SK-N-SH (cell line): ENCODE results near the gene ACP4.

Experiments
- CTCF ChIP-seq: fragments of 200-600 bp; sonication (generic); IDR thresholded peaks from 2 replicates; pipeline ENCODE4 v1.6.1; 2017; ENCODE audit warnings: antibody characterized with exemption, mild to moderate bottlenecking, moderate library complexity
- EZH2phosphoT487 ChIP-seq: fragments of 200-600 bp; sonication (generic); IDR thresholded peaks from 2 replicates; pipeline ENCODE4 v1.6.1; 2017; ENCODE audit warnings: low read depth, mixed run types, mild to moderate bottlenecking, antibody characterized with exemption, moderate library complexity, borderline replicate concordance
- GABPA ChIP-seq: IDR thresholded peaks from 2 replicates; pipeline ENCODE4 v1.4.0; 2012; ENCODE audit warnings: low read depth, mild to moderate bottlenecking
- JUND ChIP-seq: IDR thresholded peaks from 2 replicates; pipeline ENCODE4 v1.4.0; 2012
- NRF1 ChIP-seq: IDR thresholded peaks from 2 replicates; pipeline ENCODE4 v1.6.1; 2012; ENCODE audit warnings: low read depth, mild to moderate bottlenecking, low read length
- POLR2AphosphoS5 ChIP-seq: IDR thresholded peaks from 2 replicates; pipeline ENCODE4 v1.6.1; 2012; ENCODE audit warnings: low read depth, low read length
- RAD21 ChIP-seq: IDR thresholded peaks from 2 replicates; pipeline ENCODE4 v1.6.1; 2012; ENCODE audit warnings: mild to moderate bottlenecking, low read length
- TAF1 ChIP-seq: IDR thresholded peaks from 2 replicates; pipeline ENCODE4 v1.6.1; 2012; ENCODE audit warnings: low read depth, mild to moderate bottlenecking, low read length, moderate library complexity, borderline replicate concordance

GRCh38 chr19:50818859-50819472, 28.8 kb downstream of the ACP4 start:
- no peak for TF ChIP-seq RAD21
- no peak for TF ChIP-seq CTCF
- TF ChIP-seq EZH2phosphoT487: no peak
- TF ChIP-seq NRF1: no peak
- no peak for TF ChIP-seq JUND
- no peak for TF ChIP-seq GABPA
- no peak for TF ChIP-seq POLR2AphosphoS5
- no peak for TF ChIP-seq TAF1
